A172 (cell line): ENCODE measurements around the gene MOGAT1. TPM values are rescaled to one million over a fixed set of nuclear protein-coding genes. Genes with fewer than 3 reads are reported as not detected.

Experiments
- DNase-seq: peaks from one replicate; pipeline ENCODE4 v3.0.0-alpha.2; 2015; ENCODE audit warnings: low spot score
- total RNA-seq: library from RNA; depleted of rRNA; stranded (reverse); fragments of >200 nt; shearing (Covaris generic); gene quantifications from 2 replicates; pipeline ENCODE4 v1.2.3, GENCODE V29; 2014; rRNA removed

The MOGAT1 gene
- total RNA-seq = not detected in 2 replicates

- DNase-seq = no peak
Observed at GRCh38 chr2:222671259-222672067, at the start of gene MOGAT1. Gene MOGAT1, plus strand, starts transcription at chr2:222671658. Its CDS starts 128 bp downstream, at chr2:222671786.

GRCh38 chr2:222621893-222622292 is 49.6 kb upstream of the MOGAT1 start:
- DNase-seq = no peak

GRCh38 chr2:222622910-222623309 is 48.5 kb upstream of the MOGAT1 start:
- no peak for DNase-seq

- no peak for DNase-seq
Observed at GRCh38 chr2:222623756-222624309, 47.6 kb upstream of the MOGAT1 start.

GRCh38 chr2:222627764-222628163 is 43.7 kb upstream of the MOGAT1 start:
- DNase-seq = no peak

GRCh38 chr2:222635295-222635694 is 36.2 kb upstream of the MOGAT1 start:
- DNase-seq = no peak

- DNase-seq = no peak
Observed at GRCh38 chr2:222637067-222637466, 34.4 kb upstream of the MOGAT1 start.

GRCh38 chr2:222641336-222641735 is 30.1 kb upstream of the MOGAT1 start:
- no peak for DNase-seq

GRCh38 chr2:222643134-222643533 is 28.3 kb upstream of the MOGAT1 start:
- DNase-seq = no peak

- DNase-seq = no peak
Observed at GRCh38 chr2:222646008-222646407, 25.4 kb upstream of the MOGAT1 start.

- DNase-seq = no peak
Observed at GRCh38 chr2:222649801-222650200, 21.7 kb upstream of the MOGAT1 start.

- no peak for DNase-seq
Observed at GRCh38 chr2:222651718-222652418, 19.6 kb upstream of the MOGAT1 start.

- no peak for DNase-seq
Observed at GRCh38 chr2:222652491-222653255, 18.8 kb upstream of the MOGAT1 start.

GRCh38 chr2:222653280-222653679 is 18.2 kb upstream of the MOGAT1 start:
- no peak for DNase-seq

GRCh38 chr2:222655787-222656525 is 15.5 kb upstream of the MOGAT1 start, which contains the start of gene FARSB:
Gene FARSB, minus strand, starts transcription at chr2:222656092. Its CDS starts 19 bp downstream, at chr2:222656073.
- peak; percentile 93 for DNase-seq

GRCh38 chr2:222656526-222657446 is 14.7 kb upstream of the MOGAT1 start:
- DNase-seq = peak; percentile 10

GRCh38 chr2:222663479-222663878 is 8.0 kb upstream of the MOGAT1 start:
- no peak for DNase-seq

- DNase-seq = no peak
Observed at GRCh38 chr2:222668494-222669154, 2.8 kb upstream of the MOGAT1 start.

- no peak for DNase-seq
Observed at GRCh38 chr2:222669353-222669752, 2.1 kb upstream of the MOGAT1 start.
